IPS-18a (cell line): ENCODE measurements around the gene TGM2.
A peak's percentile ranks its signal among the peaks of the same experiment; 100 is the strongest.

Experiments
- H3K27ac ChIP-seq: one replicate; pipeline ENCODE4 v1.5.1; 2013; ENCODE audit warnings: low read length
- H3K27me3 ChIP-seq: one replicate; pipeline ENCODE4 v1.6.1; 2013; ENCODE audit warnings: mild to moderate bottlenecking, low read length; ENCODE audit not compliant: control insufficient read depth, insufficient read depth
- H3K36me3 ChIP-seq: one replicate; pipeline ENCODE4 v1.6.1; 2013; ENCODE audit warnings: low read depth, low read length; ENCODE audit not compliant: control insufficient read depth
- H3K4me1 ChIP-seq: one replicate; pipeline ENCODE4 v1.6.1; 2013; ENCODE audit warnings: low read depth, low read length; ENCODE audit not compliant: control insufficient read depth
- H3K4me3 ChIP-seq: one replicate; pipeline ENCODE4 v1.5.1; 2013; ENCODE audit warnings: low read length
- H3K9ac ChIP-seq: one replicate; pipeline ENCODE4 v1.6.1; 2013; ENCODE audit warnings: mild to moderate bottlenecking, low read length, moderate library complexity
- H3K9me3 ChIP-seq: one replicate; pipeline ENCODE4 v1.6.1; 2013; ENCODE audit warnings: low read depth, low read length; ENCODE audit not compliant: control insufficient read depth

TGM2 gene

DNA sequence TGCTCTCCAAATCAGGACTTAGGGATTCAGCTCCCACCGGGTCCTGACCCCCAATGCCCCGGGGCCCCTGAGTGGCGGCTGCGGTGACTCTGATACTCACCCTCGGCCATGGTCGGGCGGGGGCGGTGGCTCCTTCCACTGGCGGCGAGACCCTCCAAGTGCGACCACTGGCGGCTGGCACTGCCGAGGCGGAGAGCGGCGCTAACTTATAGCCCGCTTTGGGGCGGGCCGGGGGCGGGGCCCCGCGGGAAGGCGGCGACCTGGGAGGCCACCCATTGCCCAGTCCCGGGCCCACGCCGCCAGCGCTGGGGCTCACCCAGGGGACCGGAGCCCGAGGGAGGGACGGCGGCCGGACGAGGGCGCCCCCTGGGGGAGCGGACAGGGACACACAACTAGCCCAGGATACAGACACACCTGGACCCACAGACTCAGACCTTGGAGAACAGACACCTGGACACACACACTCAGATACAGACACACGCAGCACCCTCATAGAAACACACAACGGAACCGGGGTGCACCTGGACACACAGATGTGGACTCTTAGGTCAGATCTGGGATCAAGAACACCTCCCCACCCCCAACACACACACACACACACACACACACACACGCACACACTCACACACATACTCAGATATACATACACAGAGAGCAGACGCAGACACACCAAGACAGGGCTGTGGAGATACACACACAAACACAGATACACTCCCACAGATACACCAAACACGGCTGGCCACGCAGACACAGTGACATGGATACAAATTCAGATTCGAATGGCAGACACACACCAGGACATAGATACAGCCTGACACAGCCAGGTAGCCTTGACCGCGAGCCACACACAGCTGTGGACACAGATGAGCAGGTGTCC, at the start of gene TGM2:
TGM2 (minus strand) TSS at position 182 of the 877 bp plus-strand sequence; CDS start at position 110, 72 bp downstream.
- H3K9ac ChIP-seq, result no peak within 1 kb of the TSS
- peak within 1 kb of the TSS; percentile 41 for H3K4me3 ChIP-seq

DNA sequence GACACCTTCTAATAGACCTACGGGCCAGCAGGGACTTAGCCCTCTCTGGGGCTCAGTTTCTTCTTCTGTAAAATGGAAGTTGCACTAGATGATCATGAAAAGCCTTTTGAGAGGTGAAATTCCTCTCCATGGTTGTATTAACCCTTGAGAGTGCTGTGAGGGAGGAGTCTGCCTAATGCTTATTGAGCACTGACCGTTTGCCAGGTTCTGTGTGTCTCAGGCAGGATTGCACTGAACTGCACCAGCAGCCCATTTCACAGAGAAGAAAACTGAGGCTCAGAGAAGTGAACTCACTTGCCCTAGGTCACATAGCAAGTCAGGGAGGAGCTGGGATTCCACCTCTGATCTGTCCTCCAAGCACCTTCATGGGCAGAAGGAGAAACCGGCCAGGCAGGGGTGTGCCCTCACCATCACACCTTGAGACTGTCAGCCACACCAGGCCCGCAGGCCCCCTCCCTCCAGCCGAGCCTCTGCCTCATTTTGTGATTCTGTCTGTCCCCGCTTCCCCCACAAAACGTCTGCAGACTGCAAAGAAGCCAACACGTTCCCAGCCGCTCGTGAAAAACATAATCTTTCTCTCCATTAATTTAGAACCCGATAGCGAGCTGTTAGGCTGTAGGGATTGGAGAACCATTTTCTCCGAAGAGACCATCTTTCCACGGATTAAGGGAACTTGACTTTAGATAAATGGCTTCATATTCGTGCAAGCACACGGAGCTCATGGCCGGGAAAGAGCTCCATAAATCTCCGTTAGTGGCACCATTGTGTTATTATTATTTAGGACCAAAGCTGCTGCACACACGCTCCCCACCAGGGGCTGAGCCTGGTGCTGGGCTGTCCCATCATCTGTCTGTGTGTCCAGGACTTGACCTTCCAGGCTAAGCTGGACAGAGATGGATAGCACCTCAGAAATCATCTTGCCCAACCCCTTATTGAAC, 49.5 kb upstream of the TGM2 start:
- no peak overlapping the region for H3K4me3 ChIP-seq
- H3K9me3 ChIP-seq, result no peaks in the 10 kb centered on the region
- no peaks in the 10 kb centered on the region for H3K36me3 ChIP-seq
- peaks cover 2% of the 10 kb centered on the region for H3K4me1 ChIP-seq
- H3K27me3 ChIP-seq, result no peaks in the 10 kb centered on the region
- H3K27ac ChIP-seq, result no peak overlapping the region
- H3K9ac ChIP-seq, result no peak overlapping the region

More for the DNA sequence above, at the start of gene TGM2:
- Histone ChIP-seq H3K27ac (no peak within 1 kb of the TSS), H3K27me3 (no peaks in the 10 kb centered on the region), H3K4me1 (no peaks in the 10 kb centered on the region), H3K9me3 (no peaks in the 10 kb centered on the region), H3K36me3 (no peaks in the 10 kb centered on the region)

DNA sequence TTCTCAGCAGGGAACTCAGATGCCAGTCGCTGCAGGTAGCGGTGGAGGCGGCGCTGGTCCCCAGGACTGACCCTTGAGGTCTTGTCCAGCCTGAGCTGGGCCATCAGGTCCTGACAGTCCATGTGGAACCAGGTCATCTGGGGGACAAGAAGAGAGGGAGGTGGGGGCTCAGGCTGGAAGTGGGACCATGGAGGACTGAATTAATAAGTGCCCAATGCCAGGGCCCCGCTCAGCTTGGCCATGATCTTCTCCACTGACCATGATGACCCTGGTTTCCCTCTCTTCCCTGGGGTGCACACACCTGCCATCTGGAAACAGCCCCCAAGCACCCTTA, 48.5 kb upstream of the TGM2 start:
- H3K9me3 ChIP-seq, result no peaks in the 10 kb centered on the region
- H3K9ac ChIP-seq, result no peak overlapping the region
- H3K27me3 ChIP-seq, result no peaks in the 10 kb centered on the region
- H3K4me1 ChIP-seq, result peaks cover 2% of the 10 kb centered on the region
- H3K36me3 ChIP-seq, result no peaks in the 10 kb centered on the region
- no peak overlapping the region for H3K27ac ChIP-seq
- no peak overlapping the region for H3K4me3 ChIP-seq

DNA sequence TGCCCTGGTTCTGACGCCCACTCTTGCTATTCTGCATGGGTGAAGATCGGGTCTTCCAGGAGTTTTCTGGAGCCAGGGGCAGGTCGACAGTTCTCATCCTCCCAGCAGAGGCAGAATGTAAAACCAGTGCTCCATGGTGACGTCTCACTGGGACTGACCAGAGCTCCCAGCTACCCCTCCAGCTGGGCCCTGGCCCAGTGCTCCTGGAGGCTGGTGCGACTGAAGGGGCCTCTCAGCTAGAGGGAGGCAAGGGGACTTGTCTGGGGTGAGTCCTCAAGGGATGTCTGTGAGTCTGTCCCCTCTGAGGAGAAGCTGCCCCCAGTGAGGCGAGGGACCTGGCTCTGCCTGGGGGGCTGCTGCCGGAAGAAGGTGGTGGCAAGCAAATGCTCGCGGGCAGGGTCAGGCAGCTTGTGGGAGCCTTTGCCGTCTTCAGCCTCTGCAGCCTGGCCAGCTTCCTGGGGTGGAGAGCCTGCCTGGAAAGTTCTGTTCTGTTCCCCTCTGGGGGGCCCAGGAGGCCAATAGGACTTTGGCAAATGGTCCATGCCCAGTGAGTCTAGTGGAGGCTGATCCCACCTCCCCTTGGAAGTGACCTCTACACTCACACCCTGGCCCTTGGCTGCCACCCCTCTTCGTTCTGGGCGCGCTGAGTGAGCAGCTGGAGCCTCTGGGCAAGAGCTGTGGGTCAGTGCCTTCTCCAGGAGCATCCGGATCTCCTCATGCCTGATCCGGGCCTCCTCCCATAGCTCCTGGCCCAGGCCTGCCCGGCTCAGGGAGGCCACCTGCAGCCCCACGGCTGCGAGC, 47.9 kb upstream of the TGM2 start:
- Histone ChIP-seq H3K9me3 (no peaks in the 10 kb centered on the region), H3K27me3 (no peaks in the 10 kb centered on the region), H3K4me1 (peaks cover 2% of the 10 kb centered on the region), H3K36me3 (no peaks in the 10 kb centered on the region), H3K9ac (no peak overlapping the region), H3K27ac (no peak overlapping the region), H3K4me3 (no peak overlapping the region)

DNA sequence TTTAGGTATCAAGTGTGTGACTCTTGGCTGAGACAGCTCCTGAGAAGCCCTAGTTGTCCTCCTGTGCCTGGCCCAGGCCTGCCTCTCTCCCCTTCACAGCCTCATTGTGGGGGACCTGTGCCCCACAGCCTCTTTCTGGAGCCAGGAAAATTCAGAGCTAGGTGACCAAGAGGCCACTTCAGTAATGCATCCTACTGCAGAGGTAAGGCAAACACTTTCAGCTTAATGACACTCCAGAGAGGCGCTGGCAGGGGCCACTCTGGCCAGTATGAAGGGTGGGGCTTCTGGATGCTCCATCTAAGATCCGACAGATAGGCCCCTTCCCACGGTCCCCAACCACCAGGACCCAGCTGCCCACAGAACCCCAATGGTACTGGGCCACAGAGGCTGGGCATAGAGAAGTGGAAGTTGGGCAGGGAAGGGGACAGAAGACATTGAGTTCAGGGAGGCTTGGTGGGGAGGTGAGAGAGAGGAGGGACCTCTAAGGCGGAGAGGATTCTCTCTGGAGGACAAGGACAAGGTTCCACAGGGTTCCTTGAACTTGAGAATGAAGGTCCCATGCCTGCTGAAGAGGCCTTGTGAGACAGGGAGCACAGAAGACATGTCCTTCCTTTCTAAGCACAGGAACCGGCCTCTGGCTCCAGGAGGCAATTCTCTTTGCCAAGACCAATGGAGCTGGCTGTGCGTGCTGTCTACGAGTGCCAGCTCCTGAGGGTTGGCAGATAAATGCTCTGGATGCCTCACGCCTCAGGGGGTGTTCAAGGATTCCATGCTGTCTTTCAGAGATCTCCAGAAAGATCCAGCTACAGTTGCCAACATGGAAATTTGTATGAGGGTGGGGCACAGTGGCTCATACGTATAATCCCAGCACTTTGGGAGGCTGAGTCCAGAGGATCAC, 46.4 kb upstream of the TGM2 start:
- no peak overlapping the region for H3K27ac ChIP-seq

DNA sequence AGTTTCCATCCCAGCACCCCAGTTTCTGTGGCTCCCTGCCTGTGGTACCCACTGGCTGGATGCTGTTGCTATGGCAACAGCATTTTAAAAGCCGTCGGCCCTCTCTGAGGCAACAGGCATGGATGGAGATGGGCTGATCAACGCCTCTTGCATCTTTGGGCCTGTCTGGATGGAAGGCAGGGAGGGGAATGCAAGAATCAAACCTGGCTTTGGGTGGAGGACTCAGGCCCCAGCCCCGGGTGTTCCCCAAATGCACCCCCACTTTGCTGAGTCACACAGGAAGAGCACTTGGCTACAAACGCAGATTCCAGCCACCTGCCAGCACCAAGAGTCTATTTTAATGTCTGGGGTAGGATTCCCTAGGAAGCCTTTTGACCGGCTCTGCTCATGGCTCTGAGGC, 45.7 kb upstream of the TGM2 start:
- Histone ChIP-seq H3K9ac (no peak overlapping the region), H3K36me3 (no peaks in the 10 kb centered on the region), H3K4me1 (no peaks in the 10 kb centered on the region), H3K9me3 (no peaks in the 10 kb centered on the region), H3K27me3 (no peaks in the 10 kb centered on the region), H3K27ac (no peak overlapping the region), H3K4me3 (no peak overlapping the region)

More for the DNA sequence above, 46.4 kb upstream of the TGM2 start:
- Histone ChIP-seq H3K4me3 (no peak overlapping the region), H3K9me3 (no peaks in the 10 kb centered on the region), H3K27me3 (no peaks in the 10 kb centered on the region), H3K4me1 (no peaks in the 10 kb centered on the region), H3K36me3 (no peaks in the 10 kb centered on the region), H3K9ac (no peak overlapping the region)

DNA sequence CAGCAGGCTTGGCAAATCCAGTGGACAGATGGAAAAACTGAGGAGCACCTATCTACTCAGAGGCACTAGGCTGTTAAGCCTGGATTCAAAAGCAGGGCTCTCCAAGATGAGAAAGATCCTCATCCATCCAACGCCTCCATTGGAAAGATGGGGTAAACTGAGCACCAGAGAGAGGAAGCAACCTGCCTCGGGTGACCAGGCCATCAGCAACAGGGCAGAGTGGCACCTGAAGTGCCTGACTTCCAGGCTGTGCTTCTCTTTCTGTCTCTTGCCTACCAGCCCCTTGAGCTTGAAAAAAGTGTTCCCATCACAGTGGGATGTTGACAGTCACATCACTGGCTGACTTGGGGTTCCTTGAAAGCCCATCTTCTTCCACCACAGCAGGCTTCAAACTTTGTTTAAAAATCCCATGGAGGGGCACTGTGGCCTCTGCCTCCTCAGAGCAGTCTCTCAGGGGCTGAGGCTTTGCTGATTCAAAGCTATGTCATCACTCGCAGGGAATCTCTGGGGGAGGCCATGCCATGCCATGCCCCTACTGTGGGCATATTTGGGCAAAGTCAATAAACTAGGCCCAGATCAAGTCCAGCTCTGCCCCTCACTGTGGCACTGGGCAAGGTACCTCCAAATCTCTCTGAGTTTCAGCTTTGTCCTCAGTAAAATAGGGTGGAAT, 44.8 kb upstream of the TGM2 start:
- no peak overlapping the region for H3K27ac ChIP-seq
- no peak overlapping the region for H3K4me3 ChIP-seq
- no peaks in the 10 kb centered on the region for H3K9me3 ChIP-seq
- H3K36me3 ChIP-seq, result no peaks in the 10 kb centered on the region
- no peaks in the 10 kb centered on the region for H3K27me3 ChIP-seq
- H3K4me1 ChIP-seq, result no peaks in the 10 kb centered on the region
- H3K9ac ChIP-seq, result no peak overlapping the region

DNA sequence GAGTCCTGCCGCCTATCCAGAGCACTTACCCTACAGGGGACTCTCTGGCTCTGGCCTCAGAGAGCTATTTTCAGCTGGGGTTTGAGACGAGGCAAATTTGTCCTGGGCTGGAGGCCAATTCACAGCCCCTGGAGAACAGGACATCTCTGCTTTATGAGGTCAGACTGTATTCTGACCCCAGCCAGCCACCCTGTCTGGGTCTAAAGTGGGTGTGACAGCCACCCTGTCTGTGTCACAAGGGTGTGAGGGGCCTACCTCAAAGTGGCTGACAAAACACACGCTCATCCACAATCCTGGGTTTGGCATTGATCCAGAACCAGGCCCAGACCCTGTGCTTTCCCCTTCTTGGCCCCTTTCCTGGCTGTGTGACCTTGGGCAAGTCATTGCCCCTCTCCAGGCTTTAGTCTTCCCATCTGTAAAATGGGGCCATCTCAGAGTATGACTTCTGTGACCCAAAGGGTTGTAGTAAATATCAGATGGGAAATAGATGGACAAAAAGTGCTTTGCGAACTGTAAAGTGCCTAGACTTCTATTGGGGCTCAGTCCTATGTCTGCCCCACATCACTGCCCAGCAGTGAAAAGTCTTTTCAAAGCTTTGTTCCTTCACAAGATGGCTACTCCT, 44.1 kb upstream of the TGM2 start:
- Histone ChIP-seq H3K36me3 (no peaks in the 10 kb centered on the region), H3K4me3 (no peak overlapping the region), H3K9ac (no peak overlapping the region), H3K9me3 (no peaks in the 10 kb centered on the region), H3K27me3 (no peaks in the 10 kb centered on the region), H3K4me1 (no peaks in the 10 kb centered on the region), H3K27ac (no peak overlapping the region)

DNA sequence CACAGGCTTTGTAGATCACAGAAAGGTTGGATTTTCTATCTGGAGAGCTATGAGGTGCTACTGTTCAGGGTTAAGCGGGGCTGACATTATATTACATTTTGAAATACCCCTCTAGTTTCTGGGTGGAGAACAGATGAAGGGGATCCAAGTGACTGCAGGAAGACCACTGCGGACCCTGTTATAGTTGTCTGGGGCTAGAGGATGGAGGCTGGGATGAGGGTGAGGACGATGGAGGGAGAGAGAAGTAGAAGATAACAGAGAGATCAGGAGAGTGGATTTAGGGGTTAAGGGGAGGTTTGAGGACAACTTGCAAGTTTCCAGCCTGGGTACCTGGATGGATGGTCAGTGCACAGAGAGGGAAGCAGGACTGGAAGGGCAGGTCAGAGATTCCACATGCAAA, 43.5 kb upstream of the TGM2 start:
- Histone ChIP-seq H3K9ac (no peak overlapping the region), H3K4me3 (no peak overlapping the region), H3K4me1 (no peaks in the 10 kb centered on the region), H3K27me3 (no peaks in the 10 kb centered on the region), H3K36me3 (no peaks in the 10 kb centered on the region), H3K27ac (no peak overlapping the region), H3K9me3 (no peaks in the 10 kb centered on the region)

DNA sequence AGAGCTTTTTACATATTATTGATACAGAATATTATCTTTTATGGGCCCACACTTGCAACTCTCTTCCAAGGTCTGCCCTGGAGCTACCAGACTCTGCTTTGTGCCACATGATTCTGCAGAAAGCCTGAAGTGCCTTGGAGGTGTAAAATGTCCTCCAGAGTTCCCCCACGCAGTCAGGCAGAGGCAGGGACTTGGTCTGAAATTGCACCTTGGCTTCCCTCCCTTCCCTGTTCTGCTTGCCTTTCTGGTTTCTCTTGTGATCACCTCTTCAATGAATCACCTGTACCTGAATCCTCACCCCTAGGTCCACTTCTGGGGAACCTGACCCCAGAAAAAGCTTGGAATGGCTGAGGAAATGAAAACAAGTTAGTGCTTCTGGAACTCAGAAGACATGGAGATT, 43.0 kb upstream of the TGM2 start:
- H3K9me3 ChIP-seq, result no peaks in the 10 kb centered on the region
- no peak overlapping the region for H3K27ac ChIP-seq
- no peaks in the 10 kb centered on the region for H3K36me3 ChIP-seq
- no peak overlapping the region for H3K9ac ChIP-seq
- no peaks in the 10 kb centered on the region for H3K27me3 ChIP-seq
- no peak overlapping the region for H3K4me3 ChIP-seq
- H3K4me1 ChIP-seq, result no peaks in the 10 kb centered on the region
